ENCODE measurements around the gene GTF2I. TPM values are rescaled to one million over a fixed set of nuclear protein-coding genes. Genes with fewer than 3 reads are reported as not detected.
"Not testable (repeated sequence)": the region's sequence is repeated elsewhere in the genome, so short reads cannot be mapped to it uniquely, and the experiment has no call there.

GTF2I gene
- total and polyA plus RNA-seq, 2 donors (not counting 3 experiments of a cell fraction or from before 2014, with no cell fraction given): 47.6 to 242 TPM

GRCh38 chr7:74739974-74740703 lies 82.6 kb downstream of the GTF2I start:
- POLR2A ChIA-PET; BruUV-seq (replicated peaks): not testable (repeated sequence)

GRCh38 chr7:74743936-74744557 lies 86.5 kb downstream of the GTF2I start:
- dilution Hi-C loops (cut with MboI; ENCODE audit: extremely low pct_ligation_motif_present, low sequenced_read_pairs); H3K4me2 ChIP-seq (ENCODE audit: insufficient read depth, low read length); DNase-seq (ENCODE audit: low read depth, low spot score); BruUV-seq (replicated peaks); H3K9me1 ChIP-seq (replicated peaks; ENCODE audit: control insufficient read depth, extremely low read depth, insufficient read depth, low read length); H3K36me3 ChIP-seq (ENCODE audit: control insufficient read depth in 2 of 2, extremely low read depth in 1 of 2, insufficient read depth in 2 of 2, low read length in 2 of 2); H2AFZ ChIP-seq (ENCODE audit: low read depth, low read length); H3K4me3 ChIP-seq (replicated peaks in 1 of 3; ENCODE audit: insufficient read depth in 1 of 3, low read depth in 1 of 3, low read length in 3 of 3); POLR2A ChIA-PET; intact Hi-C loops (cut with micrococcal nuclease); FAIRE-seq; CTCF ChIA-PET; H3K9ac ChIP-seq (replicated peaks; ENCODE audit: extremely low read depth, insufficient read depth, low read length); H3K79me2 ChIP-seq (ENCODE audit: control insufficient read depth, insufficient read depth, low read length); H3K9me3 ChIP-seq (replicated peaks; ENCODE audit: control insufficient read depth, insufficient read depth, low read length); H4K20me1 ChIP-seq (replicated peaks; ENCODE audit: control insufficient read depth, extremely low read depth, insufficient read depth, low read length); H3K27ac ChIP-seq (ENCODE audit: insufficient read depth, low read depth, low read length); H3K27me3 ChIP-seq (ENCODE audit: control insufficient read depth in 2 of 2, insufficient read depth in 2 of 2, low read length in 2 of 2); H3K4me1 ChIP-seq (ENCODE audit: control insufficient read depth, extremely low read depth, insufficient read depth, low read length): not testable (repeated sequence)

More at GRCh38 chr7:74739974-74740703, 82.6 kb downstream of the GTF2I start:
- H3K27ac ChIP-seq (ENCODE audit: insufficient read depth, low read depth, low read length); DNase-seq (ENCODE audit: low read depth, low spot score); H3K79me2 ChIP-seq (ENCODE audit: control insufficient read depth, insufficient read depth, low read length); H3K4me1 ChIP-seq (ENCODE audit: control insufficient read depth, extremely low read depth, insufficient read depth, low read length); H3K9me1 ChIP-seq (replicated peaks; ENCODE audit: control insufficient read depth, extremely low read depth, insufficient read depth, low read length); CTCF ChIA-PET; H3K9me3 ChIP-seq (replicated peaks; ENCODE audit: control insufficient read depth, insufficient read depth, low read length); H3K9ac ChIP-seq (replicated peaks; ENCODE audit: extremely low read depth, insufficient read depth, low read length); intact Hi-C loops (cut with micrococcal nuclease); dilution Hi-C loops (cut with MboI; ENCODE audit: extremely low pct_ligation_motif_present, low sequenced_read_pairs); H3K4me3 ChIP-seq (replicated peaks in 1 of 3; ENCODE audit: insufficient read depth in 1 of 3, low read depth in 1 of 3, low read length in 3 of 3); H3K36me3 ChIP-seq (ENCODE audit: control insufficient read depth in 2 of 2, extremely low read depth in 1 of 2, insufficient read depth in 2 of 2, low read length in 2 of 2); FAIRE-seq; H2AFZ ChIP-seq (ENCODE audit: low read depth, low read length); H4K20me1 ChIP-seq (replicated peaks; ENCODE audit: control insufficient read depth, extremely low read depth, insufficient read depth, low read length); H3K4me2 ChIP-seq (ENCODE audit: insufficient read depth, low read length); H3K27me3 ChIP-seq (ENCODE audit: control insufficient read depth in 2 of 2, insufficient read depth in 2 of 2, low read length in 2 of 2): not testable (repeated sequence)

- H3K4me3 ChIP-seq (replicated peaks in 1 of 3; ENCODE audit: insufficient read depth in 1 of 3, low read depth in 1 of 3, low read length in 3 of 3); H3K27ac ChIP-seq (ENCODE audit: insufficient read depth, low read depth, low read length); H3K9ac ChIP-seq (replicated peaks; ENCODE audit: extremely low read depth, insufficient read depth, low read length); H3K36me3 ChIP-seq (ENCODE audit: control insufficient read depth in 2 of 2, extremely low read depth in 1 of 2, insufficient read depth in 2 of 2, low read length in 2 of 2); intact Hi-C loops (cut with micrococcal nuclease); H3K27me3 ChIP-seq (ENCODE audit: control insufficient read depth in 2 of 2, insufficient read depth in 2 of 2, low read length in 2 of 2); FAIRE-seq; H3K4me2 ChIP-seq (ENCODE audit: insufficient read depth, low read length); POLR2A ChIA-PET; H3K79me2 ChIP-seq (ENCODE audit: control insufficient read depth, insufficient read depth, low read length); DNase-seq (ENCODE audit: low read depth, low spot score); dilution Hi-C loops (cut with MboI; ENCODE audit: extremely low pct_ligation_motif_present, low sequenced_read_pairs); H3K4me1 ChIP-seq (ENCODE audit: control insufficient read depth, extremely low read depth, insufficient read depth, low read length); H2AFZ ChIP-seq (ENCODE audit: low read depth, low read length); H3K9me3 ChIP-seq (replicated peaks; ENCODE audit: control insufficient read depth, insufficient read depth, low read length); BruUV-seq (replicated peaks); H3K9me1 ChIP-seq (replicated peaks; ENCODE audit: control insufficient read depth, extremely low read depth, insufficient read depth, low read length); H4K20me1 ChIP-seq (replicated peaks; ENCODE audit: control insufficient read depth, extremely low read depth, insufficient read depth, low read length); CTCF ChIA-PET: not testable (repeated sequence)
Observed at GRCh38 chr7:74753921-74754482, 96.5 kb downstream of the GTF2I start.

GRCh38 chr7:74756673-74757072 lies 99.2 kb downstream of the GTF2I start:
- H2AFZ ChIP-seq (ENCODE audit: low read depth, low read length); H3K4me2 ChIP-seq (ENCODE audit: insufficient read depth, low read length); POLR2A ChIA-PET; CTCF ChIA-PET; H4K20me1 ChIP-seq (replicated peaks; ENCODE audit: control insufficient read depth, extremely low read depth, insufficient read depth, low read length); H3K79me2 ChIP-seq (ENCODE audit: control insufficient read depth, insufficient read depth, low read length); FAIRE-seq; H3K9me3 ChIP-seq (replicated peaks; ENCODE audit: control insufficient read depth, insufficient read depth, low read length); intact Hi-C loops (cut with micrococcal nuclease); H3K4me3 ChIP-seq (replicated peaks in 1 of 3; ENCODE audit: insufficient read depth in 1 of 3, low read depth in 1 of 3, low read length in 3 of 3); H3K4me1 ChIP-seq (ENCODE audit: control insufficient read depth, extremely low read depth, insufficient read depth, low read length); BruUV-seq (replicated peaks); H3K9me1 ChIP-seq (replicated peaks; ENCODE audit: control insufficient read depth, extremely low read depth, insufficient read depth, low read length); H3K36me3 ChIP-seq (ENCODE audit: control insufficient read depth in 2 of 2, extremely low read depth in 1 of 2, insufficient read depth in 2 of 2, low read length in 2 of 2); DNase-seq (ENCODE audit: low read depth, low spot score); H3K9ac ChIP-seq (replicated peaks; ENCODE audit: extremely low read depth, insufficient read depth, low read length); H3K27ac ChIP-seq (ENCODE audit: insufficient read depth, low read depth, low read length); H3K27me3 ChIP-seq (ENCODE audit: control insufficient read depth in 2 of 2, insufficient read depth in 2 of 2, low read length in 2 of 2); dilution Hi-C loops (cut with MboI; ENCODE audit: extremely low pct_ligation_motif_present, low sequenced_read_pairs): not testable (repeated sequence)

Measured in endothelial cell of umbilical vein (primary cell).